Epithelial cell of proximal tubule (primary cell): ENCODE results near the gene SPECC1L. TPM values are rescaled to one million over a fixed set of nuclear protein-coding genes. Genes with fewer than 3 reads are reported as not detected.
A peak's percentile ranks its signal among the peaks of the same experiment; 100 is the strongest.

ENCODE experiments used
- DNase-seq: peaks from one replicate; pipeline ENCODE4 v3.0.0-alpha.2; 2011; ENCODE audit warnings: low read depth
- H3K4me3 ChIP-seq: 2 replicates; pipeline ENCODE4 v1.5.1; 2011; ENCODE audit warnings: low read depth, mild to moderate bottlenecking, low read length
- total RNA-seq: library from RNA; depleted of rRNA; stranded (reverse); fragments of >200 nt; gene quantifications from 2 replicates; pipeline ENCODE4 v1.2.3, GENCODE V29; 2015
- TF ChIP-seq, protein P1 (sequence below): conservative IDR thresholded peaks from 2 replicates; pipeline ENCODE4 v1.5.1; 2012; ENCODE audit warnings: low read depth, mild to moderate bottlenecking, low read length

SPECC1L gene
- total RNA-seq, 1 donor from 2014 or later: 22.7 TPM

DNA sequence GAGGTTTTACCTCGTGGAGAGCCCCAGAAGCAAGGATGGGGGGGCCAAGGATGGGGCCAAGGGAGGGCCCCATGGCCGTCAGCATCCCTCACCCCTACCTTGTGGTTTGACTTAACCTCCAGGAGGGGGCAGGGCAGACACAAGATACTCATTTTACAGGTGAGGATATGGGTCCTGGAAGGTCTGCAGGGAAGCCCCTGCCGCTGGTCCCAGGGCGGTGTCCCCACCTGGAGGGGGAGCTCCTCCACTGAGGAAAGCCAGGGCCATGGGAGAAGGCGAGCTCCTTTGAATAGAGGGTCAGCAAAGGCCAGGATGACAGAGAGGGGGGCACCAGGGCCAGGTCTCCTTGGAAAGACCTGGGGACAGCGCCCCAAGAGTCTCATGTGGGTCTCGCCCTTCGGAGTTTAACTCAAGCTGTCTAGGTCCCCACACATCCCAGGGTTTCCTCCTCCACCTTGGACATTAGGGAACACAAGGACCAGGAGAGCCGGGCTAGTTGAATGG, 150.8 kb downstream of the SPECC1L start:
- no peak overlapping the region for H3K4me3 ChIP-seq
- DNase-seq: no peak
- TF ChIP-seq, protein P1, sequence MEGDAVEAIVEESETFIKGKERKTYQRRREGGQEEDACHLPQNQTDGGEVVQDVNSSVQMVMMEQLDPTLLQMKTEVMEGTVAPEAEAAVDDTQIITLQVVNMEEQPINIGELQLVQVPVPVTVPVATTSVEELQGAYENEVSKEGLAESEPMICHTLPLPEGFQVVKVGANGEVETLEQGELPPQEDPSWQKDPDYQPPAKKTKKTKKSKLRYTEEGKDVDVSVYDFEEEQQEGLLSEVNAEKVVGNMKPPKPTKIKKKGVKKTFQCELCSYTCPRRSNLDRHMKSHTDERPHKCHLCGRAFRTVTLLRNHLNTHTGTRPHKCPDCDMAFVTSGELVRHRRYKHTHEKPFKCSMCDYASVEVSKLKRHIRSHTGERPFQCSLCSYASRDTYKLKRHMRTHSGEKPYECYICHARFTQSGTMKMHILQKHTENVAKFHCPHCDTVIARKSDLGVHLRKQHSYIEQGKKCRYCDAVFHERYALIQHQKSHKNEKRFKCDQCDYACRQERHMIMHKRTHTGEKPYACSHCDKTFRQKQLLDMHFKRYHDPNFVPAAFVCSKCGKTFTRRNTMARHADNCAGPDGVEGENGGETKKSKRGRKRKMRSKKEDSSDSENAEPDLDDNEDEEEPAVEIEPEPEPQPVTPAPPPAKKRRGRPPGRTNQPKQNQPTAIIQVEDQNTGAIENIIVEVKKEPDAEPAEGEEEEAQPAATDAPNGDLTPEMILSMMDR: peak; percentile 40

DNA sequence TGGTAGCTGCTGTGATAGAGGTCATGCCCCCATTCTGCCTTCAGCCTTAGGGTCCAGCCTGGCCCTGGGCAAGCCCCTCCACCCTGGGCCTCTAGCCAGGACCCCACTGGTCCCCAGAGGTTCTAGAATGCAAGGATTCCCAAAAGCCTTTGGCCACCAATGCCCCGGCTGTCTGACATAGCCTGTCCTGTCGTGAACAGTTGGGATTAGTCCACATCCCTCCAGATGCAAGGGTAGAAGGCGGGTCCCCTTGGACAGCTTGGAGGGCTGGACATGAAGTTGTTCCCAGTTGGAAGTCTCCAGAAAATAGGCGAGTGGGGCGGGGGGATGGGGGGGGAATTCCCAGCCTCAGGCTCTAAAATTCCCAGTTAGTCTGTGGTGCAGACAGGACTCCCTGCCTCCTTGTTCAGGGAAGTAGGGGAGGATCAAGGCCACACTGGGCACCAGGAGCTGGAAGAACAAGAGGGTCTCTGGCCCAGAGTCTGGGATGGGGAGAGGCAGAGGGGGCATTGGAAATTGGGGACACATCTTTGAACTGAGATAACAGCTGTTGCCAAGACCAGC, 151.6 kb downstream of the SPECC1L start:
- no peak for DNase-seq
- TF ChIP-seq, protein P1: no peak
- no peak overlapping the region for H3K4me3 ChIP-seq

DNA sequence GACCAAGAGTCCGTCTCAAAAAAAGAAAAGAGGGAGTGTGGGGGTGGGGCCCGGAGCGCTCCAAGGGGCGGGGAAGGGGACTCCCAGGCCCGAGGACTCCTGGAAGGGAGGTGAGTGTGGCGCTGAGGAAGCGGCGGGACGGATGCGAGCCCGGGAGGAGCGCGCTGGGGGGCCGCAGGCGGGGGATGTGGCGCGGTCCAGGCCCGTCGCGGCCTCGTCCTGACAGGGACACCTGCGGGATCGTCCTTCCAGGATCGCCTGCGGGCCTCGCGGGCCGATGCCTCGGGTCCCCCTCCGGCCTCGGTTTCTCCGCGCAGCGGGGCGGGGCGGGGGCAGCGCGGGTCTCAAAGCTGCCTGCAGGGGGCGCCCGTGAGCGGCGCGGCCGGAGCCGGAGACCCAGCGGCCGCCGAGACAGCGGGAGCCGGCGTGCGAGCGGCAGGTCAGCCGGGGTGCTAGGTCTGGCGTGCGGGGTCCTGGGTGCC, 152.9 kb downstream of the SPECC1L start:
- DNase-seq: no peak
- H3K4me3 ChIP-seq: peak overlapping the region; percentile 34
- TF ChIP-seq, protein P1: peak; percentile 64

DNA sequence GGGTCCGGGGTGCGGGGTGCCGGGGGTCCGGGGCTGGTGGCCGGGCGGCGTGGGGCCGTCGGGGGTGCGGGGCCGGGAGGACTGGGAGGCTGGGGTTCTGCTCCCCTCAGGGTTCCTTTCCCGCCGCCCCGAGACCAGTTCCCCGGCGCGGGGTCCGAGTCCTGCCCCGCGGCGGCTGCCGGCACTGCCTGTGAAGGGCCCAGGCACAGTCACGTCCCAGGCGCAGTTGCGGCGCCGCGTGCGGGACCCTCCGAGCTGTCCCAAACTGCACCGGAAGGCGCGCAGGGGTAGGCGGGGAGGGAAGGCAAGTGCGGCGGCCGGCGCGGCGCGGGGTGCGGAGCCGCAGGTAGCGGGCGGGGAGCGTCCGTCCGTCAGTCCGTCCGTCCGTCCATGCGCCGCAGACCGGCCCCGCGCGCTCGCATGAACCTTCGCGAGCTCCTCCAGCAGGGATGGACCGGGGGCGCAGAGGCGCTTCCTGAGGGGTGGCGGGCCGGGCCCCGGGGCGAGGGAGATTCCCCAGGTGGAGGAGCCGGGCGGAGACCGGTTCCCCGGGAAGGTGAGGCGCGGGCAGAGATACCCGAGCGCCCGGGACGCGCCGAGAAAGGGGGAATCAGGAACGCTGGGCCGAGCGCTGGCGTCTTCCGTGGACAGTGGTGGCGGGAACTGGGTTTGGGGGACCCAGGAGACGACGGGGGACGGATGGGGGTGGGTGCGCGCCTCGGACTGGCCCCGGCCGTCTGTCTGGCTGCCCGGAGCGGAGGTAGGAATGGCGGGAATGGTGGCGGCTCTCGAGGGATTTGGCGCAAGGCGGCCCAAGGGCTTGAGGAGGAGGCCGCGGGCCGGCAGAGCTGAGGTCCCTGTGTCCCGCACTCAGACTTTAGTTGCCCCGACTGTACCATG, 153.6 kb downstream of the SPECC1L start:
- H3K4me3 ChIP-seq: peak overlapping the region; percentile 51
- TF ChIP-seq, protein P1: no peak
- DNase-seq: no peak

DNA sequence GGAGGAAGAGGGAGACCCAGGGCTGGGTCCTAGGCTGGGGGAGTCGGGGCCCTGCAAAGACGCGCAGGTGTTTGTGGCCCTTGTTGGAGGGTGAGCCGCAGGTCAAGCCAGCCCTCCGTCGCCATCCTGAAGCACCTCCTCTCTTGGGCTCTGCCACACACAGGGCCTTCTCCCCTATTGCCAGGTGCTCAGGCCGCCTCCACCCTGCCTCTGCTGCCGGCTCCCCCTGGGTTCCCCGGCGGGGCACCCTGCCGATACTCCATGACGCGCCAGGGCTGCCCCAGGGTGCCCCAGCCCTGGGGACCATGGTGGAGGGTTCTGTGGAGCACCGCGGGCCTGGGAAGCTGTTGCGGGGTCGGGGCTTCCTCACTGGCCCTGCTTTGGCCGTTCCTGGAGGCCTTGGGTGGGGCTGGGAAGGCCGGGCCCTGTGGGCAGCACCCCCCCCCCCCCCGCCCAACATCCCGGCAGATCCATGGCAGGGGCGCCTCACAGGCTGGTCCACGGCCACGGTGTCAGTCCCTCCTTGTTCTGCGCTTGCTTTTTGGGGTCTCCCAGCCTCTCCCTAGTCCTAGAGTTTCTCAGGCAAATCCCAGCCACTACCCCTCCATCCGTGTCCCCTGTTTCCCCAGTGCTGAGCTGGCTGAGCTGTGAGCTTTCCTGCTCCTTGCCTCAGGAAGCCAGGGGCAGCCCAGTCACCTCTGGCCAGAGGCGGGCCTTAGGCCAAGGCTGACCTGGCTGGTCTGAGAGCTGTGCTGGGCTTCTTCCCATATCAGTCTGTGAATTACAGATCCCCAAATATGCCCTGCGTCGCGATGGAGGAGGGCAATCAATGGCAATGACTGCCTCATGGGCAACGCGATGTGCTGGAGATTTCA, 154.5 kb downstream of the SPECC1L start:
- no peak overlapping the region for H3K4me3 ChIP-seq
- no peak for DNase-seq
- TF ChIP-seq, protein P1: no peak

DNA sequence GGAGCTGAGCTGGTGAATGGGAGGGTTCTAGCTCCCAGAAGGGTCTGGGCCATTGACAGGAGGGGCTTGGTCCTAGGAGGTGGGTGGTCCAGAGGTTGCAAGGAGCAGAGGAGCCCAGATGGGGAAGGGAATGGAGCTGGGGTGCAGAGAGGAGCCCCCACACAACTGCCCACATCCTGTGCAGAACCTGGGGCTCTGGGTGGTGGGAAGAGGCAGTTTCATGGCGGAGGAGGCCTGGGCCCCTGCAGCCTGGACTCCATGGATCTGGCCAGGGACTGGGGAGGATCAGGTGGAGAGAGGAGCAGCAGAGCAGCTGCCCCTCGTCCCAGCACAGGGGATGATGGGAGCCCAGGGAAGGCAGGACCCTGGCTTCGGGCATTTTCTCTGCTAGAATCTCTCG, 155.8 kb downstream of the SPECC1L start:
- TF ChIP-seq, protein P1: no peak
- no peak for DNase-seq
- no peak overlapping the region for H3K4me3 ChIP-seq
